ENCODE measurements around the gene EFR3B.

Gene EFR3B

DNA sequence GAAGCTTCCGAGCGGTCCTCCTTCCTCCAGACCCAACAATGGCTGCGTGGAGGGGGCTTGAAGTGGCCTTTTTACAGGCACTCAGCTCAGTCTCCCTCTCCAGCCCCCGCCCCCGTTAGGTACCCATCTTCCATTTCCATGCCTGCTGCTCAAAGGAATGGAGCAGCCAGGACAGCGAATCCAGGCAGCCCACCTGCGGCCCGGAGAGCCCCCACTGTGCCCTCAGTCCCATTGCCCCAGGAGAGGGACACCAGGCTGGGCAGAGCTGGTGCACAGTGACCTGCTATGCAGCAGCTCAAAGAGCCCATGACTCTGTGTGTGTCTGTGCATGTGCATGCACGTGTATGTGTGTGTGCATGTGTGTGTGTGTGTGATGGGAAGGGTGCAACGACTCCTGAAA is 137.1 kb downstream of the EFR3B start:
- no peak for DNase-seq (ENCODE audit: low read depth)
- TF ChIP-seq, protein P1, sequence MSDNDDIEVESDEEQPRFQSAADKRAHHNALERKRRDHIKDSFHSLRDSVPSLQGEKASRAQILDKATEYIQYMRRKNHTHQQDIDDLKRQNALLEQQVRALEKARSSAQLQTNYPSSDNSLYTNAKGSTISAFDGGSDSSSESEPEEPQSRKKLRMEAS (IDR thresholded peaks at IDR 0.05; ENCODE audit: low read depth, low read length), result no peak
- TF ChIP-seq POLR2A (IDR thresholded peaks at IDR 0.05; ENCODE audit: extremely low read depth, insufficient read length) (no peak), MYC (IDR thresholded peaks at IDR 0.05; ENCODE audit: low read depth, low read length) (no peak)
- TF ChIP-seq, protein P2, sequence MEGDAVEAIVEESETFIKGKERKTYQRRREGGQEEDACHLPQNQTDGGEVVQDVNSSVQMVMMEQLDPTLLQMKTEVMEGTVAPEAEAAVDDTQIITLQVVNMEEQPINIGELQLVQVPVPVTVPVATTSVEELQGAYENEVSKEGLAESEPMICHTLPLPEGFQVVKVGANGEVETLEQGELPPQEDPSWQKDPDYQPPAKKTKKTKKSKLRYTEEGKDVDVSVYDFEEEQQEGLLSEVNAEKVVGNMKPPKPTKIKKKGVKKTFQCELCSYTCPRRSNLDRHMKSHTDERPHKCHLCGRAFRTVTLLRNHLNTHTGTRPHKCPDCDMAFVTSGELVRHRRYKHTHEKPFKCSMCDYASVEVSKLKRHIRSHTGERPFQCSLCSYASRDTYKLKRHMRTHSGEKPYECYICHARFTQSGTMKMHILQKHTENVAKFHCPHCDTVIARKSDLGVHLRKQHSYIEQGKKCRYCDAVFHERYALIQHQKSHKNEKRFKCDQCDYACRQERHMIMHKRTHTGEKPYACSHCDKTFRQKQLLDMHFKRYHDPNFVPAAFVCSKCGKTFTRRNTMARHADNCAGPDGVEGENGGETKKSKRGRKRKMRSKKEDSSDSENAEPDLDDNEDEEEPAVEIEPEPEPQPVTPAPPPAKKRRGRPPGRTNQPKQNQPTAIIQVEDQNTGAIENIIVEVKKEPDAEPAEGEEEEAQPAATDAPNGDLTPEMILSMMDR (IDR thresholded peaks at IDR 0.05; ENCODE audit: low read depth, low read length), result no peak
- H3K4me3 ChIP-seq (ENCODE audit: low read depth, low read length), result no peak overlapping the region

DNA sequence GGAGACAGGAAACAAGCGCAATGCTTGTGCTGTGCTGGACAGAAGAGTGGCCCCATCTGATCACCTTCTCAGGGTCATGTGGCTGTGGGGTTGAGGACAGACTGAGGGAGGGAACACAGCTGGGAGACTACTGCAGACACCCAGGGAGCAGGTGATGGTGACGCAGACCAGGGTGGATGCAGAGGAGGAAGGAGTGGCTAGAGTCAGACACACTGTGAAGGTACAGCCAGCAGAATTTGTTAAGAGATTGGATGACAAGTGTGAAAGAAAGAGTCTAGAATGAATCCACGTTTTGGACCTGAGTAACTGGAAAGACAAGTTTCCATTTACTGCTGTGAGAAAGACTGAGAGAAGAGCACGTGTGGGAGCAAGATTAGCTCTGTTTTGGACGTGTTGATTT is 142.4 kb downstream of the EFR3B start:
- no peak for DNase-seq (ENCODE audit: low read depth)
- H3K4me3 ChIP-seq (ENCODE audit: low read depth, low read length), result no peak overlapping the region
- TF ChIP-seq, protein P1 (IDR thresholded peaks at IDR 0.05; ENCODE audit: low read depth, low read length), result no peak
- no peak for TF ChIP-seq MYC (IDR thresholded peaks at IDR 0.05; ENCODE audit: low read depth, low read length)
- TF ChIP-seq POLR2A (IDR thresholded peaks at IDR 0.05; ENCODE audit: extremely low read depth, insufficient read length), result no peak
- TF ChIP-seq, protein P2 (IDR thresholded peaks at IDR 0.05; ENCODE audit: low read depth, low read length), result no peak

DNA sequence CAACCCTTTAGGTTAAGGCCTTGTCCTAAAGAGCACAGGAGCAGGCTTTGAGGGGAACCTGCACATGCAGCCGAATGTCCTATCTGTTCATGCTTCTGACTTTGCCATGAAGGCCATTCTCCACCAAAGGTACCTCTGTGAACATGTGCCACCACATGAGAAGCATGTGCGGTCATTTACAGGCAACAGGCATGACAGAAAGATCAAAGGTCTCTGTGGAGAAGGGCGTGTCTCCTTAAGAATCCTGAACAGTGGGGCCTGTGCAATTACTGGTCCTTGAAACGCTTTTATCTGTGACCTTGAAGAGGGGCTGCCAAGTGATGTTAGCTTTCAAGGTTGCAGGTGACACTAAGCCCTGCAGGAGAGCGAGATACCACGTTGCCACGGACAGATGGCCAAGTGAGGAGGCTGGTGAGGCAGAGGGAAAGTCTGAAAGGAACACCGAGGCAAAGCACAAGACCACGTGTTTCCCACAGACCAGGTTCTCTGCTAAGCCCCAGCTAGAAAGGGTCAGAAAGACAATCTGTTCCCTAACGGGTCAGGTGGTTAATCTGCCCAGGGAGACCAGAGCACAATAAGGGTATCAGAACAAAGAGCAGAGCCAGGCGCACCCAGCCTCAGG is 146.0 kb downstream of the EFR3B start:
- no peak for DNase-seq (ENCODE audit: low read depth)
- no peak overlapping the region for H3K4me3 ChIP-seq (ENCODE audit: low read depth, low read length)
- no peak for TF ChIP-seq MYC (IDR thresholded peaks at IDR 0.05; ENCODE audit: low read depth, low read length)
- TF ChIP-seq, protein P1 (IDR thresholded peaks at IDR 0.05; ENCODE audit: low read depth, low read length), result no peak

DNA sequence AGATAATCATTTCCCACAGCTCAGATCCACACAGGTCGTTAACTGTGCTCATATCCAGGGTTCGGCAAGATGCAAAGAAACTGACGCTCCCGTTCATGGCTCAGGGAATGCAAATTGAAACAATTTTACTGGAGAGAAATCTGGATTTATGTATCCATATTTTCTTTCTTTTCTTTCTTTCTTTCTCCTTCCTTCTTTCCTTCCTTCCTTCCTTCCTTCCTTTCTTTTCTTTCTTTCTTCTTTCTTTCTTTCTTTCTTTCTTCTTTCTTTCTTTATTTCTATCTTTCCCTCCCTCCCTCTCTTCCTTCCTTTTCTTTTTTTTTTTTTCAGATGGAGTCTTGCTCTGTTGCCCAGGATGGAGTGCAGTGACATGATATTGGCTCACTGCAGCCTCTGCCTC is 146.5 kb downstream of the EFR3B start:
- H3K4me3 ChIP-seq (ENCODE audit: low read depth, low read length), result no peak overlapping the region
- no peak for DNase-seq (ENCODE audit: low read depth)
- TF ChIP-seq, protein P1 (IDR thresholded peaks at IDR 0.05; ENCODE audit: low read depth, low read length), result no peak
- TF ChIP-seq, protein P2 (IDR thresholded peaks at IDR 0.05; ENCODE audit: low read depth, low read length), result no peak
- TF ChIP-seq POLR2A (IDR thresholded peaks at IDR 0.05; ENCODE audit: extremely low read depth, insufficient read length) (no peak), MYC (IDR thresholded peaks at IDR 0.05; ENCODE audit: low read depth, low read length) (no peak)

DNA sequence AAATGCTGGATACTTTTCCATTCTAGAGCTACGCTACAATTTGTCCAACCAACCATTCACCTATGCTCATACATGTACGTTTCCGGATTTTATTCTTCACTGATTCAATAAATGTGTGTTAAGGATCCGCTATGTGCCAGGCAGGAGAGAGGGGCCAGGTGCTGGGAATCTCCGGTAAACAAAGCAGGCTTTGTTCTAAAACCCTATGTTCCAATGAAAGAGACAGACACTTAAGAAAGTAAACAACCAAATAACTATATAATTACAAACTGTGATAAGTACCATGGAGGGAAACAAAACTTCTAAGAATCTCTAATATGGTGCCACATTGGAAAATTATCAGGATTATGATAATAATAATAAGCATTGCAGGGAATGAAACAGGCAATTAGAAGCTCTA is 148.7 kb downstream of the EFR3B start:
- no peak overlapping the region for H3K4me3 ChIP-seq (ENCODE audit: low read depth, low read length)
- no peak for TF ChIP-seq POLR2A (IDR thresholded peaks at IDR 0.05; ENCODE audit: extremely low read depth, insufficient read length)
- no peak for TF ChIP-seq MYC (IDR thresholded peaks at IDR 0.05; ENCODE audit: low read depth, low read length)
- TF ChIP-seq, protein P2 (IDR thresholded peaks at IDR 0.05; ENCODE audit: low read depth, low read length), result no peak
- TF ChIP-seq, protein P1 (IDR thresholded peaks at IDR 0.05; ENCODE audit: low read depth, low read length), result no peak
- no peak for DNase-seq (ENCODE audit: low read depth)

DNA sequence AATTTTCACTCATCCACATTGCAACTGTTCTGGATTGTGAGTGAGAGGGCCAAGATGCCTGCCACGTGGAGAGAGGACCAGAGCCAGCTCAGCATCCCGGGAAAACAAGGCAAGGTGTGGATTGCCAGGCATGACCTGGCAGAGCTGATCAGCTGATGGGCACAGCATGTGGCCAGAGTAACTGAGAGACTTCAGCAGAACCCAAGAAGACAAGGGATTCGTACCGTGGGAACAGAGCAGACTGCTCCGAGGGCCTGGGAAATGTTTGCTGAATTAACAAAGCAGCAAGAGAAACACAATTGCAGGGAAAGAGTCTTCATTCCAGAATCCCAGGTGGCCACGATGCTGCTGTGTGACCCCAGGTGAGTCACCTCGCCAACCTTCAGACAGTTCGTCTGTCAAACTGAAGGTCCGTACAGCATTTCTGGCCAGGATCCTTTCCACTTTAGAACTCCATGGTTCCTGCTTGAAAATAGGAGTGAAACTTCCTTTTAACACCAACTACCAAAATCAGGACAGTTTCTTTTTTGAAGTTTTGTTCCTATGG is 152.8 kb downstream of the EFR3B start:
- no peak overlapping the region for H3K4me3 ChIP-seq (ENCODE audit: low read depth, low read length)
- TF ChIP-seq POLR2A (IDR thresholded peaks at IDR 0.05; ENCODE audit: extremely low read depth, insufficient read length), result no peak
- TF ChIP-seq, protein P1 (IDR thresholded peaks at IDR 0.05; ENCODE audit: low read depth, low read length), result no peak
- TF ChIP-seq MYC (IDR thresholded peaks at IDR 0.05; ENCODE audit: low read depth, low read length), result no peak
- TF ChIP-seq, protein P2 (IDR thresholded peaks at IDR 0.05; ENCODE audit: low read depth, low read length), result no peak
- DNase-seq (ENCODE audit: low read depth), result no peak

Measured in NB4 (cell line).